SK-N-MC (cell line): Measurements from ENCODE around the gene ABCD2.
A peak's percentile ranks its signal among the peaks of the same experiment; 100 is the strongest.
"Not testable (repeated sequence)": the region's sequence is repeated elsewhere in the genome, so short reads cannot be mapped to it uniquely, and the experiment has no call there.

Experiments
- DNase-seq: peaks from one replicate; pipeline ENCODE4 v3.0.0-alpha.2; 2011; ENCODE audit warnings: low read depth, low spot score
- H3K27ac ChIP-seq: fragments of 200-600 bp; sonication (generic); 2 replicates; pipeline ENCODE4 v1.5.1; 2016; ENCODE audit warnings: mixed run types
- H3K36me3 ChIP-seq: fragments of 200-600 bp; sonication (generic); 2 replicates; pipeline ENCODE4 v1.6.1; 2017; ENCODE audit warnings: antibody characterized with exemption, low read length, mixed read lengths; ENCODE audit not compliant: insufficient read depth
- H3K4me3 ChIP-seq: fragments of 200-600 bp; sonication (generic); 2 replicates; pipeline ENCODE4 v1.5.1; 2016
- H3K9ac ChIP-seq: fragments of 200-600 bp; sonication (generic); 2 replicates; pipeline ENCODE4 v1.8.0; 2017; ENCODE audit warnings: mixed run types, mixed read lengths; ENCODE audit not compliant: insufficient read length
- H3K9me3 ChIP-seq: fragments of 200-600 bp; sonication (generic); 2 replicates; pipeline ENCODE4 v1.6.1; 2017; ENCODE audit warnings: low read depth, mild to moderate bottlenecking, antibody characterized with exemption, low read length, moderate library complexity, mixed read lengths
- EZH2 ChIP-seq: fragments of 200-600 bp; sonication (generic); IDR thresholded peaks from one replicate; pipeline ENCODE4 v1.6.1; 2017; ENCODE audit warnings: antibody characterized with exemption
- FOXP2 ChIP-seq: optimal IDR thresholded peaks from 2 replicates; pipeline ENCODE3; 2011; ENCODE audit warnings: mild to moderate bottlenecking, moderate library complexity; ENCODE audit not compliant: insufficient read depth; ENCODE audit errors: extremely low read length, control extremely low read depth
- POLR2AphosphoS5 ChIP-seq: IDR thresholded peaks from 2 replicates; pipeline ENCODE4 v1.6.1; 2012; ENCODE audit warnings: mild to moderate bottlenecking, low read depth, low read length, borderline replicate concordance

ABCD2 gene

DNA sequence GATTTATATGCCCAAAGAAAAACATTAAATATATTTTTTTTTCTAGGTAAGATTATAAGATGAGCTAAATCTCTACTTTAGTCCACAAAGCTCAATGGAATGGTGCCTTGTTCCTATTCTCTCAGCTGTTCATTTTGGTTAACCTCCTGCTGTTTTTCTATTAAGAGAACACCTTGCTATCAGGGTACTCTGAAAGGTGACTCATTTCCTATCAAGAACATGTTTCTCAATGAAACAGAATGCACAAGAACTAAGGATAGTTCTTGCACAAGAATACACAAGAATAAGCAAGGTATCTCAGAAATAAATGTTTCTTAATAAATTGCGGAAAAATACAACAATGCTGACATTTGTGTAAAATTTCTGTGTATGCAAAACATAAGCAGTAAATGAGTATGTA, 14.1 kb downstream of the ABCD2 start:
- Histone ChIP-seq H3K9ac (no peak overlapping the region), H3K4me3 (no peak overlapping the region), H3K36me3 (no peaks in the 10 kb centered on the region), H3K9me3 (no peaks in the 10 kb centered on the region), H3K27ac (no peak overlapping the region)
- DNase-seq: no peak
- no peak for TF ChIP-seq POLR2AphosphoS5
- TF ChIP-seq EZH2: no peak
- TF ChIP-seq FOXP2: no peak

DNA sequence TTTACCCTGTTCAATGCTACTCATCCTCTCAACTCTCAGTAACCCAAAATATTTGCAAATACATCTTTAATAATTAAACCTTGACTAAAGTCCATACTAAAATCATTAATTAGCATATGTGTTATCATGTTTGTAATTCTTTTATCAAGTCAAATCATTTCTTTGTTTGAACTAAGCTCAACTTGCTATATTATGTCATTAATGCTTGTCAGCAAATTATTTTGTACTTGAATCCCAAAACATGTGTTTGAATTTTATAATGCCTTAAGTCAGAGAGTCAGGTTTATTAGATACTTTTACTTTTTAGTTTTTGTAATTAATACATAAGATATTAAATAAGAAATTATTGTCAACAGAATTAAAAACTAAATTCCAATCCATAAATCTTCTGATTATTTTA, 16.5 kb downstream of the ABCD2 start:
- Histone ChIP-seq H3K27ac (no peak overlapping the region), H3K9ac (no peak overlapping the region), H3K9me3 (no peaks in the 10 kb centered on the region), H3K36me3 (no peaks in the 10 kb centered on the region), H3K4me3 (no peak overlapping the region)
- DNase-seq: no peak
- no peak for TF ChIP-seq FOXP2
- TF ChIP-seq EZH2: no peak
- no peak for TF ChIP-seq POLR2AphosphoS5

DNA sequence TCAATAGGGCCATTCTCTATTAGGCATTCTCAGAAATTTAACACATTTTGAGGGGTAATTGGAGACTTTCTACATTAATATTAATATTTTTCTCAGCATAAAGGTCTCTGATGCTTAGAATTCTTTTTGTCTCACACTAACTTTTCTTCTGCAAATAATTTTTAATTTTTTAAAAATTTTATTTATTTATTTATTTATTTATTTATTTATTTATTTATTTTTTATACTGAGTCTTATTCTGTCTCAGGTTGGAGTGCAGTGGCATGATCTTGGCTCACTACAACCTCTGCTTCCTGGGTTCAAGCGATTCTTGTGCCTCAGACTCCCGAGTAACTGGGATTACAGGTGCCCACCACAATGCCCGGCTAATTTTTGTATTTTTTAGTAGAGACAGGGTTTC, 17.7 kb downstream of the ABCD2 start:
- not testable (repeated sequence) for H3K4me3 ChIP-seq, H3K9me3 ChIP-seq, H3K36me3 ChIP-seq, DNase-seq, H3K9ac ChIP-seq, H3K27ac ChIP-seq

DNA sequence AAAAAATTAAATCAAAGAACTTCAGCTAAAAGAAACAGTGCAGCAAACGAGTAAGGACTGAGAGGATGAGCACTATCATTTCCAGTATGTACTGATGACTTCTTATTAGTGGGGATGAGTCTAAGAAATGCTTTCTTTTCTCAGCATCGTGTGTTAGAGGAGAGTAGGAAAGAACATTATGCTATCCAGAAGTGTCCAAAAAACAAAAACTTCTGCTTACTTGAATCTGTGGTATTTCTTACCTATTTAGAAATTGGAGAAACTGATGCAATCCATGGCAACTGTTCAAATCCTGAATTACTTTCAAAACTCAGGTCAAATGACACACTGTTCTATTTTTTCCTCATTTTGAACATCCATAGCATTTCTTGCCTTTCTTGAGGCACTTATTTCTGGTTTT, 23.7 kb downstream of the ABCD2 start:
- DNase-seq: no peak

DNA sequence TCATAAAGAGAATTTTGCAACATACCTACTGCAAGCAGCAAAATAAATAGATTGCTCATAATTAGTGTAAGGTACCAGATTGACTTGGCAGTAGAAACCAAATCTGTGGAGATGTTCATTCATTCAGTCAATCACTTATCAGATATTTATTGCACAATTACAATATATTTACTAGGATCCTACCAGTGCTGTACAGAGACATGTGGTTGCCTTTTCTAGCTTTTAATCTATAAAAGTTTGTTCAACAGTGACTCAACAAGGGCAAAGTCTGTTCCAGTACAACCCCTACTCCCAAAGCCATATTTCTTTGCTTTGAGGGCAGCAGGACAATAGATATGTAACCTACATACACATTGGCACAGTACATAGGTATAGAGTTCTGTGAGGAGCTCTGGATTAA, 27.3 kb downstream of the ABCD2 start:
- DNase-seq: no peak
- no peak for TF ChIP-seq POLR2AphosphoS5
- no peaks in the 10 kb centered on the region for H3K36me3 ChIP-seq
- no peak overlapping the region for H3K4me3 ChIP-seq
- no peak overlapping the region for H3K9ac ChIP-seq
- H3K9me3 ChIP-seq: no peaks in the 10 kb centered on the region
- no peak overlapping the region for H3K27ac ChIP-seq

More for the DNA sequence above, 23.7 kb downstream of the ABCD2 start:
- H3K9me3 ChIP-seq: no peaks in the 10 kb centered on the region
- H3K4me3 ChIP-seq: no peak overlapping the region
- no peak overlapping the region for H3K9ac ChIP-seq
- no peak for TF ChIP-seq POLR2AphosphoS5
- TF ChIP-seq EZH2: no peak
- no peak for TF ChIP-seq FOXP2
- H3K36me3 ChIP-seq: no peaks in the 10 kb centered on the region
- H3K27ac ChIP-seq: no peak overlapping the region

DNA sequence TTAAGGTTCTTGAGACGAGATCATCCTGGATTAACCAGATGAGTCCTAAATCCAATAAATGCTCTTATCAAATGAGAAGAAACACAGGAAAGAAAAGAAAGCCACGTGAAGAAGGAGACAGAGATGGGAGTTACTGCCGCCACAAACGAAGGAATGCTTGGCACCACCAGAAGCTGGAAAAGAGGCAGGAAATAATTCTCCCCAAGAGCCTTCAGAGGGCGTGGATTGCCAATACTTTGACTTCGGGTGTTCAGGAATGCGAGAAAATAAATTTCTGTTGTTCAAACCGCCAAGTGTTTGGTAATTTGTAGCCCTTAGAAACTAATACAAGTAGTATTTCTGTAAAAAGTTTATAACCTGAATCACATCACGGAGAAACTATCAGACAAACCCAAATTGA, 31.3 kb downstream of the ABCD2 start:
- no peaks in the 10 kb centered on the region for H3K9me3 ChIP-seq

DNA sequence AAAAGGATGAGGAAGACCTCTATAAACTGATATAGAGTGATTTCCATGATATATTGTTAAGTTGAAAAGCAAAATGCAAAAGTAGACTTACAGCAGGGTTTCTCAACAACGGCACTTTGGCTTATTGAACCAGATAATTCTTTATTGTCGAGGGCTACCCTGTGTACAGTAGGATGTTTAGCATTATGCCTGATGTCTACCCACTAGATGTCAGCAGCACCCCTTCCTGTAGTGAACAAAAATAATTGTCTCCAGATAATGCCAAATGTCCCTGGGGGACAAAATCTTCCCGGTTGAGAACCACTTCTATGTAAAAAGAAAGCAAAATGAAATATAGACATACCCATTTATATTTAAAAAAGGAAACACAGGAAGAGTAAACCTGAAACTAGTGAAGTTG, 32.4 kb downstream of the ABCD2 start:
- Histone ChIP-seq H3K9me3 (no peaks in the 10 kb centered on the region), H3K27ac (peak overlapping the region; percentile 5; the same call in 1 of the 2 replicates), H3K9ac (no peak overlapping the region), H3K36me3 (no peaks in the 10 kb centered on the region), H3K4me3 (peak overlapping the region; percentile 11; the same call in 1 of the 2 replicates)
- no peak for TF ChIP-seq POLR2AphosphoS5
- no peak for TF ChIP-seq FOXP2
- no peak for TF ChIP-seq EZH2
- DNase-seq: peak; percentile 16

More for the DNA sequence above, 31.3 kb downstream of the ABCD2 start:
- no peak overlapping the region for H3K27ac ChIP-seq
- TF ChIP-seq EZH2 (no peak), POLR2AphosphoS5 (no peak), FOXP2 (no peak)
- H3K4me3 ChIP-seq: no peak overlapping the region
- no peak for DNase-seq
- H3K9ac ChIP-seq: no peak overlapping the region
- no peaks in the 10 kb centered on the region for H3K36me3 ChIP-seq

DNA sequence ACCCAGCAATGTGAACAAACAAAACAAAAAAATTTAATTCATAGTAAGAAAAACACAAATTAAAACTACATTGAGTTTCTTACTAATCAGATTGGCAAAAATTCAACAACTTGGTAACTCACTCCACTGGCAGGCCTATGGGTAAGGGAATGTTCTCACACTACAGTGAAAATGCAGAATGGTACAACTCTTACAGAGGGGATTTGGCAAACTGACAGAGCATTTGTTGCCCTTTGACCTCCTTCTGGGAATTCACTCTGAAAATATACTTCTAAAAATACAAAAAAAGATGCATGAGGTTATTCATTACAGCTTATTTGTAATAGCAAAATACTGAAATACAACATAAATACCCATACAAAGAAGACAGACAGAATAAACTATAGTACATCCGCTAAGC, 32.8 kb downstream of the ABCD2 start:
- H3K4me3 ChIP-seq: peak overlapping the region; percentile 11; the same call in 1 of the 2 replicates
- DNase-seq: no peak
- no peaks in the 10 kb centered on the region for H3K9me3 ChIP-seq
- H3K27ac ChIP-seq: peak overlapping the region; percentile 5; the same call in 1 of the 2 replicates
- no peaks in the 10 kb centered on the region for H3K36me3 ChIP-seq
- no peak overlapping the region for H3K9ac ChIP-seq
- TF ChIP-seq FOXP2: no peak
- no peak for TF ChIP-seq EZH2
- TF ChIP-seq POLR2AphosphoS5: no peak

DNA sequence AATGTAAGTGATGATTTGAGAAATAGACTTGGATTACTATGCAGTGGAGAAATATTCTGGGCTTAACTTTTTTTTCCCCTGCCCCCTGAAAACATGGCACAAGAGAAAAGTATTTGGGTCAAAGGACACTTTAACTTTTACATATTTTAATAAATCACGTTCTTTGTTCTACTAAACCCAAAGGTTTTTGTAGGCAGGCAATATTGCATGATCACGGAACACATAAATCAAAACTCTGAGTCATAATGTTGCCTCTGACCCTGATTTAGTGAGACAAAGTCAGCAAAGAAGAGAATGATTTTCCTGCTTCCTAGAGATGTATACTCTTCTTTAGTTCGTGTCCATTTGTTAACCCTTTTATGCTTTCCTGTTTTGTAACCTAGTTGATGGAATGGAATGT, 38.0 kb downstream of the ABCD2 start:
- Histone ChIP-seq H3K36me3 (no peaks in the 10 kb centered on the region), H3K9ac (peak overlapping the region; percentile 3), H3K9me3 (no peaks in the 10 kb centered on the region), H3K27ac (peak overlapping the region; percentile 46; the same call in 1 of the 2 replicates), H3K4me3 (no peak overlapping the region; the same call in 1 of the 2 replicates)
- DNase-seq: peak; percentile 12
- TF ChIP-seq FOXP2 (no peak), EZH2 (no peak), POLR2AphosphoS5 (no peak)
